Common myeloid progenitor, CD34-positive (primary cell): Measurements from ENCODE around the gene TTF2.

Experiments
- CTCF ChIA-PET: fragments of 350-600 bp; sonication (Branson Sonifier 250); formaldehyde crosslinking; loops from one replicate; lab custom pipeline; 2021; ENCODE audit warnings: antibody characterized with exemption; lab: Charles Lee
- POLR2A ChIA-PET: fragments of 350-600 bp; sonication (Branson Sonifier 250); formaldehyde crosslinking; loops from one replicate; lab custom pipeline; 2021; ENCODE audit warnings: antibody characterized with exemption; lab: Charles Lee
- DNase-seq, 3 donors: peaks; one replicate each; pipeline versions ENCODE4 v3.0.0 to v3.0.0-alpha.2; 2013
- H3K27ac ChIP-seq, 2 experiments: 1 replicate in 1 of 2; 2 replicates in 1 of 2; pipeline ENCODE4 v1.7.0; 2013; ENCODE audit warnings: inconsistent platforms in 2 of 2, low read length in 2 of 2, mild to moderate bottlenecking in 2 of 2, low read depth in 1 of 2, moderate library complexity in 1 of 2; ENCODE audit not compliant: severe bottlenecking in 2 of 2, insufficient read depth in 1 of 2, poor library complexity in 1 of 2
- H3K27me3 ChIP-seq, 5 experiments: replicated peaks in 2 of 5; 1 replicate in 3 of 5; 2 replicates in 2 of 5; pipeline versions ENCODE4 v1.6.1 to v1.7.0; 2013; ENCODE audit warnings: low read length in 4 of 5, mild to moderate bottlenecking in 2 of 5, moderate library complexity in 2 of 5, inconsistent platforms in 1 of 5; ENCODE audit not compliant: insufficient read depth in 5 of 5, control insufficient read depth in 4 of 5
- H3K36me3 ChIP-seq, 4 experiments: 1 replicate in 2 of 4; 2 replicates in 2 of 4; pipeline versions ENCODE4 v1.6.1 to v1.7.0; 2013; ENCODE audit warnings: low read length in 3 of 4, control low read depth in 1 of 4, mild to moderate bottlenecking in 1 of 4; ENCODE audit not compliant: control insufficient read depth in 4 of 4, insufficient read depth in 4 of 4
- H3K4me1 ChIP-seq, 4 experiments: 1 replicate in 3 of 4; 2 replicates in 1 of 4; pipeline versions ENCODE4 v1.6.1 to v1.7.1; 2013; ENCODE audit warnings: low read length in 3 of 4, mild to moderate bottlenecking in 3 of 4, control low read depth in 1 of 4, inconsistent platforms in 1 of 4, moderate library complexity in 1 of 4; ENCODE audit not compliant: control insufficient read depth in 4 of 4, insufficient read depth in 4 of 4; ENCODE audit errors: control extremely low read depth in 1 of 4
- H3K4me3 ChIP-seq, 7 experiments: 1 replicate in 4 of 7; 2 replicates in 3 of 7; pipeline versions ENCODE4 v1.5.1 to v1.7.0; 2013; ENCODE audit warnings: mild to moderate bottlenecking in 7 of 7, low read length in 6 of 7, moderate library complexity in 6 of 7, inconsistent platforms in 2 of 7, low read depth in 2 of 7, control low read depth in 1 of 7; ENCODE audit not compliant: insufficient read depth in 4 of 7, control insufficient read depth in 1 of 7; ENCODE audit errors: extremely low read depth in 1 of 7
- H3K9me3 ChIP-seq, 5 experiments: 1 replicate in 4 of 5; 2 replicates in 1 of 5; pipeline versions ENCODE4 v1.6.1 to v1.7.1; 2013; ENCODE audit warnings: low read length in 4 of 5, mild to moderate bottlenecking in 2 of 5, inconsistent platforms in 1 of 5, low read depth in 1 of 5, moderate library complexity in 1 of 5; ENCODE audit not compliant: control insufficient read depth in 4 of 5, insufficient read depth in 2 of 5; ENCODE audit errors: control extremely low read depth in 1 of 5
- WGBS: methylation state at CpG from one replicate; pipeline ENCODE4 v1.1.5; 2013; ENCODE audit not compliant: insufficient coverage; 5-methylcytosine and 5-hydroxymethylcytosine counted together

Gene TTF2

GRCh38 chr1:117121589-117122329 is 61.6 kb downstream of the TTF2 start, which contains the start of gene TRIM45:
TRIM45 (minus strand) TSS chr1:117121749; CDS start chr1:117121201, 548 bp downstream.
- ChIA-PET CTCF (interaction anchor here (0.8 to 1.7 kb wide), 3 partner anchors 11 to 55 kb away, joined by 3 to 7 read pairs (median 3); no protein-coding TSS in a partner anchor), POLR2A (no interaction called here)
- H3K4me1 ChIP-seq: peaks cover 5 to 16% (median 10%) of the 10 kb centered on the region in 4 experiments
- H3K36me3 ChIP-seq: no peaks in the 10 kb centered on the region
- H3K4me3 ChIP-seq: peak within 1 kb of the TSS; percentile 80 to 93 (median 87)
- WGBS: 0% methylated on average over 60 of the region's 71 CpGs
- H3K27me3 ChIP-seq: peaks cover 0 to 5% (median 2%) of the 10 kb centered on the region in 5 experiments
- H3K9me3 ChIP-seq: no peaks in the 10 kb centered on the region
- DNase-seq: peak; percentile 94 to 96 (median 95)
- H3K27ac ChIP-seq: peak within 1 kb of the TSS; percentile 84 to 91

GRCh38 chr1:117122330-117123025 is 62.4 kb downstream of the TTF2 start:
- H3K27ac ChIP-seq: peak overlapping the region in 1 of 2 experiments; percentile 84
- WGBS: 33% methylated on average over 31 of the region's 32 CpGs
- H3K9me3 ChIP-seq: no peaks in the 10 kb centered on the region
- no peaks in the 10 kb centered on the region for H3K36me3 ChIP-seq
- peaks cover 0 to 5% (median 2%) of the 10 kb centered on the region in 5 experiments for H3K27me3 ChIP-seq
- H3K4me1 ChIP-seq: peaks cover 5 to 16% (median 10%) of the 10 kb centered on the region in 4 experiments
- ChIA-PET POLR2A (no interaction called here), CTCF (interaction anchor here (0.8 to 1.7 kb wide), 4 partner anchors 11 to 55 kb away, joined by 3 to 7 read pairs (median 3); no protein-coding TSS in a partner anchor)
- no peak for DNase-seq
- peak overlapping the region in 5 of 7 experiments; percentile 80 to 87 (median 84) for H3K4me3 ChIP-seq

GRCh38 chr1:117123274-117123673 is 63.1 kb downstream of the TTF2 start:
- no CpG with 5 or more reads among the region's 2 CpGs for WGBS
- H3K27me3 ChIP-seq: peaks cover 0 to 5% (median 2%) of the 10 kb centered on the region in 5 experiments
- CTCF ChIA-PET: interaction anchor here (1.4 to 1.7 kb wide), 2 partner anchors 52 to 56 kb away, joined by 3 to 7 read pairs; no protein-coding TSS in a partner anchor

GRCh38 chr1:117124661-117125060 is 64.5 kb downstream of the TTF2 start:
- DNase-seq: no peak
- Histone ChIP-seq H3K27me3 (peaks cover 0 to 5% (median 2%) of the 10 kb centered on the region in 5 experiments), H3K36me3 (no peaks in the 10 kb centered on the region), H3K9me3 (no peaks in the 10 kb centered on the region), H3K4me3 (no peak overlapping the region), H3K27ac (no peak overlapping the region), H3K4me1 (peaks cover 5 to 16% (median 10%) of the 10 kb centered on the region in 4 experiments)
- CTCF ChIA-PET: interaction anchor here (0.8 kb wide), 1 partner anchor 54 kb away, joined by 3 read pairs; no protein-coding TSS in a partner anchor
- 100% methylated on average over 1 of the region's 1 CpG for WGBS
- POLR2A ChIA-PET: no interaction called here

More at GRCh38 chr1:117123274-117123673, 63.1 kb downstream of the TTF2 start:
- DNase-seq: no peak
- POLR2A ChIA-PET: no interaction called here
- H3K4me3 ChIP-seq: no peak overlapping the region
- H3K9me3 ChIP-seq: no peaks in the 10 kb centered on the region
- H3K36me3 ChIP-seq: no peaks in the 10 kb centered on the region
- peaks cover 5 to 16% (median 10%) of the 10 kb centered on the region in 4 experiments for H3K4me1 ChIP-seq
- H3K27ac ChIP-seq: no peak overlapping the region

GRCh38 chr1:117127795-117128194 is 67.7 kb downstream of the TTF2 start:
- POLR2A ChIA-PET: no interaction called here
- CTCF ChIA-PET: interaction anchor here (0.5 to 2.9 kb wide), 10 partner anchors 9 to 613 kb away, joined by 3 to 37 read pairs (median 5); no protein-coding TSS in a partner anchor

GRCh38 chr1:117128323-117129079 is 68.4 kb downstream of the TTF2 start:
- Histone ChIP-seq H3K27me3 (peaks cover 0 to 4% (median 2%) of the 10 kb centered on the region in 5 experiments), H3K27ac (no peak overlapping the region), H3K4me3 (no peak overlapping the region), H3K36me3 (no peaks in the 10 kb centered on the region), H3K9me3 (no peaks in the 10 kb centered on the region), H3K4me1 (no peaks in the 10 kb centered on the region)
- 100% methylated on average over 1 of the region's 5 CpGs for WGBS
- ChIA-PET POLR2A (no interaction called here), CTCF (interaction anchor here (0.5 to 2.9 kb wide), 17 partner anchors 8 to 1303 kb away, joined by 3 to 37 read pairs (median 4); no protein-coding TSS in a partner anchor)
- peak; percentile 31 to 66 (median 63) for DNase-seq

More at GRCh38 chr1:117127795-117128194, 67.7 kb downstream of the TTF2 start:
- H3K36me3 ChIP-seq: no peaks in the 10 kb centered on the region
- no peaks in the 10 kb centered on the region for H3K4me1 ChIP-seq
- no peaks in the 10 kb centered on the region for H3K9me3 ChIP-seq
- no peak for DNase-seq
- peaks cover 0 to 4% (median 2%) of the 10 kb centered on the region in 5 experiments for H3K27me3 ChIP-seq
- no peak overlapping the region for H3K27ac ChIP-seq
- no peak overlapping the region for H3K4me3 ChIP-seq
